ENCODE measurements around the gene FRAT2. TPM values are rescaled to one million over a fixed set of nuclear protein-coding genes. Genes with fewer than 3 reads are reported as not detected.

Gene FRAT2
- total RNA-seq, 1 donor from 2014 or later, result 10.9 TPM

- Mint-ChIP-seq H3K27me3 (no peaks in the 10 kb centered on the region), H3K27ac (no peak overlapping the region), H3K4me1 (no peaks in the 10 kb centered on the region), H3K9me3 (no peaks in the 10 kb centered on the region), H3K4me3 (no peak overlapping the region), H3K36me3 (ENCODE audit: low read depth) (no peaks in the 10 kb centered on the region)
- ATAC-seq (ENCODE audit: low read depth) (no peak), DNase-seq (no peak)
- intact Hi-C loops (cut with micrococcal nuclease), result no loop called here
- POLR2A ChIA-PET, result no interaction called here
- TF ChIP-seq, protein P1, sequence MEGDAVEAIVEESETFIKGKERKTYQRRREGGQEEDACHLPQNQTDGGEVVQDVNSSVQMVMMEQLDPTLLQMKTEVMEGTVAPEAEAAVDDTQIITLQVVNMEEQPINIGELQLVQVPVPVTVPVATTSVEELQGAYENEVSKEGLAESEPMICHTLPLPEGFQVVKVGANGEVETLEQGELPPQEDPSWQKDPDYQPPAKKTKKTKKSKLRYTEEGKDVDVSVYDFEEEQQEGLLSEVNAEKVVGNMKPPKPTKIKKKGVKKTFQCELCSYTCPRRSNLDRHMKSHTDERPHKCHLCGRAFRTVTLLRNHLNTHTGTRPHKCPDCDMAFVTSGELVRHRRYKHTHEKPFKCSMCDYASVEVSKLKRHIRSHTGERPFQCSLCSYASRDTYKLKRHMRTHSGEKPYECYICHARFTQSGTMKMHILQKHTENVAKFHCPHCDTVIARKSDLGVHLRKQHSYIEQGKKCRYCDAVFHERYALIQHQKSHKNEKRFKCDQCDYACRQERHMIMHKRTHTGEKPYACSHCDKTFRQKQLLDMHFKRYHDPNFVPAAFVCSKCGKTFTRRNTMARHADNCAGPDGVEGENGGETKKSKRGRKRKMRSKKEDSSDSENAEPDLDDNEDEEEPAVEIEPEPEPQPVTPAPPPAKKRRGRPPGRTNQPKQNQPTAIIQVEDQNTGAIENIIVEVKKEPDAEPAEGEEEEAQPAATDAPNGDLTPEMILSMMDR (IDR thresholded peaks at IDR 0.05), result no peak
- CTCF ChIA-PET, result no interaction called here
Measured at GRCh38 chr10:97300980-97301379, 33.5 kb downstream of the FRAT2 start.

GRCh38 chr10:97298223-97298571, 36.3 kb downstream of the FRAT2 start:
- ChIA-PET CTCF (no interaction called here), POLR2A (no interaction called here)
- ATAC-seq (ENCODE audit: low read depth), result no peak
- TF ChIP-seq, protein P1 (IDR thresholded peaks at IDR 0.05), result no peak
- intact Hi-C loops (cut with micrococcal nuclease), result no loop called here
- no peaks in the 10 kb centered on the region for H3K36me3 Mint-ChIP-seq (ENCODE audit: low read depth)
- H3K27me3 Mint-ChIP-seq, result peaks cover 1% of the 10 kb centered on the region
- no peak for DNase-seq
- H3K4me3 Mint-ChIP-seq, result no peak overlapping the region
- no peaks in the 10 kb centered on the region for H3K9me3 Mint-ChIP-seq
- no peak overlapping the region for H3K27ac Mint-ChIP-seq
- H3K4me1 Mint-ChIP-seq, result no peaks in the 10 kb centered on the region

DNA sequence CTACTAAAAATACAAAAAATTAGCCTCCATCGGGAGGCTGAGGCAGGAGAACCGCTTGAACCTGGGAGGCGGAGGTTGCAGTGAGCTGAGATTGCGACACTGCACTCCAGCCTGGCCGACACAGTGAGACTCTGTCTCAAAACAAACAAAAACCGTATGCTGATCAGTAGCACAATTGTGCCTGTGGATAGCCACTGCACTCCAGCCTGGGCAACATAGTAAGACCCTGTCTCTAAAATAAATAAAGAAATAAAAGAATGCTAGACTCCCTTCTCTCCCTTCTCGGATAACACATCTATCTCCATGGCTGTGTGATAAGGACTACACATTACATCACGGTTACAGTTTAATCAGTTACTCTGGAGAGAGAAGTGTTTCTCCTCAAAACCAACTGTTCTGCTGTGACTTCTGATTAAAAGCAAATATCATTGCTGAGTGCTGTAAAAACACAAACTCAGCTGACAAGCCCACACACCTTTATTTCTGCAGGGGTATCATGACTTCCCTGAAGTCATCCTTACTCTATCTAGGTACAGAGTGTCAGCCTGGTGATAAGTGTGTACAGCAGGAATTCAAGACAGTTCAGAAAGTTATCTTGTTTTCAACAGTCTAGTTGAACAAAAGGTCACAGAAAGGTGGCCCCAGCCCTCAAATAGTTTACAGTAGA, 36.8 kb downstream of the FRAT2 start:
- ATAC-seq (ENCODE audit: low read depth) (no peak), DNase-seq (no peak)
- no peak overlapping the region for H3K4me3 Mint-ChIP-seq
- H3K9me3 Mint-ChIP-seq, result no peaks in the 10 kb centered on the region
- H3K27me3 Mint-ChIP-seq, result peaks cover 1% of the 10 kb centered on the region
- no peaks in the 10 kb centered on the region for H3K36me3 Mint-ChIP-seq (ENCODE audit: low read depth)
- ChIA-PET POLR2A (no interaction called here), CTCF (no interaction called here)
- no peak overlapping the region for H3K27ac Mint-ChIP-seq
- TF ChIP-seq, protein P1 (IDR thresholded peaks at IDR 0.05), result no peak
- intact Hi-C loops (cut with micrococcal nuclease), result no loop called here
- H3K4me1 Mint-ChIP-seq, result peaks cover 2% of the 10 kb centered on the region

- H3K9me3 Mint-ChIP-seq, result no peaks in the 10 kb centered on the region
- ChIA-PET CTCF (interaction anchor here (1.5 kb wide), 1 partner anchor 14 kb away, joined by 5 read pairs; no protein-coding TSS in a partner anchor), POLR2A (interaction anchor here (0.7 to 1.6 kb wide), 3 partner anchors 26 to 109 kb away, joined by 3 to 4 read pairs (median 3); partner anchors contain the start of genes FRAT1 and FRAT2)
- peak overlapping the region; percentile 85 for H3K27ac Mint-ChIP-seq
- no peak for DNase-seq
- H3K36me3 Mint-ChIP-seq (ENCODE audit: low read depth), result peaks cover 3% of the 10 kb centered on the region
- ATAC-seq (ENCODE audit: low read depth), result no peak
- peaks cover 1% of the 10 kb centered on the region for H3K27me3 Mint-ChIP-seq
- peaks cover 19% of the 10 kb centered on the region for H3K4me1 Mint-ChIP-seq
- TF ChIP-seq, protein P1 (IDR thresholded peaks at IDR 0.05), result no peak
- peak overlapping the region; percentile 92 for H3K4me3 Mint-ChIP-seq
- intact Hi-C loops (cut with micrococcal nuclease), result loop anchor here (1.0 to 5.0 kb wide), 8 partner anchors 14 to 839 kb away; partner anchors contain the start of genes EXOSC1, FRAT1, FRAT2 and MMS19
Measured at GRCh38 chr10:97292862-97293198, 41.7 kb downstream of the FRAT2 start.

- H3K27me3 Mint-ChIP-seq, result peaks cover 1% of the 10 kb centered on the region
- CTCF ChIA-PET, result interaction anchor here (1.5 kb wide), 1 partner anchor 13 kb away, joined by 5 read pairs; no protein-coding TSS in a partner anchor
- intact Hi-C loops (cut with micrococcal nuclease), result loop anchor here (1.0 to 5.0 kb wide), 8 partner anchors 13 to 840 kb away; partner anchors contain the start of genes EXOSC1, FRAT1, FRAT2 and MMS19
- TF ChIP-seq, protein P1 (IDR thresholded peaks at IDR 0.05), result no peak
- H3K9me3 Mint-ChIP-seq, result no peaks in the 10 kb centered on the region
- POLR2A ChIA-PET, result interaction anchor here (1.1 to 1.6 kb wide), 2 partner anchors 42 to 109 kb away, joined by 3 to 4 read pairs; partner anchors contain the start of gene FRAT2
- peak; percentile 98 for ATAC-seq (ENCODE audit: low read depth)
- H3K36me3 Mint-ChIP-seq (ENCODE audit: low read depth), result peaks cover 3% of the 10 kb centered on the region
- H3K4me1 Mint-ChIP-seq, result peaks cover 19% of the 10 kb centered on the region
- peak; percentile 73 for DNase-seq
- peak within 1 kb of the TSS; percentile 92 for H3K4me3 Mint-ChIP-seq
- H3K27ac Mint-ChIP-seq, result peak within 1 kb of the TSS; percentile 85
Measured at GRCh38 chr10:97292097-97292861, 42.2 kb downstream of the FRAT2 start, which contains the start of gene ARHGAP19. ARHGAP19 (minus strand) TSS chr10:97292637; CDS start chr10:97292627, 10 bp downstream.
